Neural cell (in vitro differentiated cells): ENCODE measurements around the gene PPIL6.

Experiments used
- CTCF ChIP-seq: fragments of 450-650 bp; IDR thresholded peaks from 2 replicates; pipeline ENCODE4 v1.5.1; 2014; ENCODE audit warnings: antibody characterized with exemption, mild to moderate bottlenecking, moderate library complexity; ENCODE audit not compliant: poor library complexity, severe bottlenecking
- EZH2 ChIP-seq: fragments of 200-600, 300-800 bp; shearing (Covaris generic), sonication (generic); IDR thresholded peaks from 2 replicates; pipeline ENCODE4 v1.6.1; 2014; ENCODE audit warnings: antibody characterized with exemption, low read length, borderline replicate concordance, mild to moderate bottlenecking; ENCODE audit not compliant: insufficient read depth, poor library complexity, severe bottlenecking
- RAD21 ChIP-seq: fragments of 450-650 bp; conservative IDR thresholded peaks from 2 replicates; pipeline ENCODE4 v1.6.1; 2014; ENCODE audit warnings: antibody characterized with exemption, mild to moderate bottlenecking, moderate library complexity

GRCh38 chr6:109420751-109421150 lies 19.7 kb downstream of the PPIL6 start:
- TF ChIP-seq CTCF = no peak
- TF ChIP-seq RAD21 = no peak
- no peak for TF ChIP-seq EZH2
